Mesothelial cell of epicardium (in vitro differentiated cells): ENCODE data around the gene C17orf113. TPM values are rescaled to one million over a fixed set of nuclear protein-coding genes. Genes with fewer than 3 reads are reported as not detected.

Experiments used
- DNase-seq, 2 experiments: peaks; one replicate each; pipeline ENCODE4 v3.0.0; 2021; ENCODE audit warnings: low spot score in 2 of 2; ENCODE audit not compliant: unreplicated experiment in 2 of 2
- H3K27ac Mint-ChIP-seq: 2 replicates; pipeline ENCODE4 v1.8.0; 2021; ENCODE audit warnings: mixed read lengths
- H3K27me3 Mint-ChIP-seq: 2 replicates; pipeline ENCODE4 v1.8.0; 2021; ENCODE audit warnings: low read depth, mixed read lengths
- H3K36me3 Mint-ChIP-seq: 2 replicates; pipeline ENCODE4 v1.8.0; 2021; ENCODE audit warnings: mixed read lengths
- H3K4me1 Mint-ChIP-seq: 2 replicates; pipeline ENCODE4 v1.8.0; 2021; ENCODE audit warnings: mixed read lengths
- H3K4me3 Mint-ChIP-seq: 2 replicates; pipeline ENCODE4 v1.8.0; 2021; ENCODE audit warnings: mild to moderate bottlenecking, moderate library complexity, mixed read lengths
- H3K9me3 Mint-ChIP-seq: 2 replicates; pipeline ENCODE4 v1.8.0; 2021; ENCODE audit warnings: mixed read lengths
- CTCF ChIP-seq: fragments of 200-600 bp; sonication (generic); IDR thresholded peaks from one replicate; pipeline ENCODE4 v1.5.0; 2021; ENCODE audit warnings: antibody characterized with exemption; ENCODE audit not compliant: unreplicated experiment
- total RNA-seq: library from RNA; stranded (reverse); gene quantifications from 3 replicates; pipeline ENCODE4 v1.2.1, GENCODE V29; 2021

C17orf113 gene
- total RNA-seq, 1 donor from 2014 or later, result 5.1 TPM

GRCh38 chr17:42065201-42065600, 14.8 kb upstream of the C17orf113 start:
- H3K9me3 Mint-ChIP-seq, result no peaks in the 10 kb centered on the region
- no peak for DNase-seq
- no peak overlapping the region for H3K27ac Mint-ChIP-seq
- H3K27me3 Mint-ChIP-seq, result peaks cover 3% of the 10 kb centered on the region
- no peak for TF ChIP-seq CTCF
- H3K4me1 Mint-ChIP-seq, result peaks cover 10% of the 10 kb centered on the region
- no peak overlapping the region for H3K4me3 Mint-ChIP-seq
- no peaks in the 10 kb centered on the region for H3K36me3 Mint-ChIP-seq

- DNase-seq, result no peak
- Mint-ChIP-seq H3K27ac (no peak overlapping the region), H3K4me1 (peaks cover 6% of the 10 kb centered on the region), H3K4me3 (no peak overlapping the region), H3K9me3 (no peaks in the 10 kb centered on the region), H3K27me3 (peaks cover 3% of the 10 kb centered on the region), H3K36me3 (no peaks in the 10 kb centered on the region)
- TF ChIP-seq CTCF, result no peak
These were observed 12.3 kb upstream of the C17orf113 start for GRCh38 chr17:42062681-42063080.

GRCh38 chr17:42061646-42062487, 11.5 kb upstream of the C17orf113 start:
- no peak overlapping the region for H3K27ac Mint-ChIP-seq
- TF ChIP-seq CTCF, result no peak
- peaks cover 2% of the 10 kb centered on the region for H3K4me1 Mint-ChIP-seq
- peaks cover 3% of the 10 kb centered on the region for H3K27me3 Mint-ChIP-seq
- H3K9me3 Mint-ChIP-seq, result no peaks in the 10 kb centered on the region
- H3K36me3 Mint-ChIP-seq, result no peaks in the 10 kb centered on the region
- no peak overlapping the region for H3K4me3 Mint-ChIP-seq
- no peak for DNase-seq

GRCh38 chr17:42060231-42060630, 9.8 kb upstream of the C17orf113 start:
- TF ChIP-seq CTCF, result no peak
- Mint-ChIP-seq H3K4me3 (no peak overlapping the region), H3K27ac (no peak overlapping the region), H3K27me3 (peaks cover 3% of the 10 kb centered on the region), H3K36me3 (no peaks in the 10 kb centered on the region), H3K9me3 (no peaks in the 10 kb centered on the region), H3K4me1 (peaks cover 7% of the 10 kb centered on the region)
- no peak for DNase-seq

- Mint-ChIP-seq H3K27me3 (peaks cover 6% of the 10 kb centered on the region), H3K4me1 (peaks cover 11% of the 10 kb centered on the region), H3K4me3 (no peak overlapping the region), H3K27ac (no peak overlapping the region), H3K36me3 (no peaks in the 10 kb centered on the region), H3K9me3 (no peaks in the 10 kb centered on the region)
- no peak for TF ChIP-seq CTCF
- DNase-seq, result no peak
These were observed 9.4 kb upstream of the C17orf113 start for GRCh38 chr17:42059815-42060214.

GRCh38 chr17:42058063-42058462, 7.7 kb upstream of the C17orf113 start:
- H3K9me3 Mint-ChIP-seq, result no peaks in the 10 kb centered on the region
- H3K36me3 Mint-ChIP-seq, result no peaks in the 10 kb centered on the region
- H3K27me3 Mint-ChIP-seq, result peaks cover 14% of the 10 kb centered on the region
- no peak for TF ChIP-seq CTCF
- peaks cover 22% of the 10 kb centered on the region for H3K4me1 Mint-ChIP-seq
- no peak overlapping the region for H3K27ac Mint-ChIP-seq
- DNase-seq, result no peak
- no peak overlapping the region for H3K4me3 Mint-ChIP-seq
